Measurements from ENCODE around the gene ZC3H8. TPM values are rescaled to one million over a fixed set of nuclear protein-coding genes. Genes with fewer than 3 reads are reported as not detected.

Gene ZC3H8
- total RNA-seq, 2 experiments from 2014 or later = 25.3 to 26.2 TPM

- ChIA-PET CTCF (no interaction called here), POLR2A (no interaction called here)
Measured at GRCh38 chr2:112174383-112174782, 80.5 kb downstream of the ZC3H8 start.

GRCh38 chr2:112173646-112174319 lies 81.1 kb downstream of the ZC3H8 start:
- CTCF ChIA-PET = no interaction called here
- POLR2A ChIA-PET = no interaction called here

GRCh38 chr2:112170495-112170894 lies 84.3 kb downstream of the ZC3H8 start:
- ChIA-PET POLR2A (no interaction called here), CTCF (no interaction called here)

GRCh38 chr2:112168422-112169124 lies 86.3 kb downstream of the ZC3H8 start:
- CTCF ChIA-PET = no interaction called here
- POLR2A ChIA-PET = no interaction called here

- POLR2A ChIA-PET = no interaction called here
- CTCF ChIA-PET = no interaction called here
Measured at GRCh38 chr2:112166806-112167499, 87.9 kb downstream of the ZC3H8 start.

GRCh38 chr2:112165296-112165695 lies 89.5 kb downstream of the ZC3H8 start:
- POLR2A ChIA-PET = no interaction called here

GRCh38 chr2:112164876-112165275 lies 90.0 kb downstream of the ZC3H8 start:
- ChIA-PET POLR2A (no interaction called here), CTCF (no interaction called here)

More at GRCh38 chr2:112165296-112165695, 89.5 kb downstream of the ZC3H8 start:
- CTCF ChIA-PET = no interaction called here

- ChIA-PET POLR2A (no interaction called here), CTCF (no interaction called here)
Measured at GRCh38 chr2:112163541-112163981, 91.3 kb downstream of the ZC3H8 start.

- ChIA-PET POLR2A (no interaction called here), CTCF (interaction anchor here (1.2 kb wide), 1 partner anchor 41 kb away, joined by 3 read pairs; no protein-coding TSS in a partner anchor)
Measured at GRCh38 chr2:112162956-112163355, 91.9 kb downstream of the ZC3H8 start.

- ChIA-PET CTCF (interaction anchor here (1.2 kb wide), 1 partner anchor 40 kb away, joined by 3 read pairs; no protein-coding TSS in a partner anchor), POLR2A (no interaction called here)
Measured at GRCh38 chr2:112162341-112162740, 92.5 kb downstream of the ZC3H8 start.

Other genes starting within 250 kb of the ZC3H8 start
- gene TMEM87B, start 199.8 kb downstream of the ZC3H8 start, total RNA-seq = 10 to 100 TPM; 14.8 to 16.0 TPM
- 1 to 10 TPM; 3.1 to 3.7 TPM for gene FBLN7, start 116.7 kb downstream of the ZC3H8 start, total RNA-seq
- gene ZC3H6, start 20.6 kb upstream of the ZC3H8 start, total RNA-seq = 1 to 10 TPM; 3.3 to 3.8 TPM
- gene RGPD8, start 178.6 kb upstream of the ZC3H8 start, total RNA-seq = 10 to 100 TPM; 15.1 to 18.5 TPM
- 10 to 100 TPM; 41.7 to 43.6 TPM for gene TTL, start 227.1 kb upstream of the ZC3H8 start, total RNA-seq

All from activated CD8-positive, alpha-beta memory T cell treated with anti-CD3 and anti-CD28 coated beads for 36 hours (primary cell).